OCI-LY7 (cell line): ENCODE data around the gene CXCR5.

Experiments used
- CTCF ChIP-seq: fragments of 200-600 bp; sonication (generic); conservative IDR thresholded peaks from 2 replicates; pipeline ENCODE4 v1.5.1; 2014; ENCODE audit warnings: mild to moderate bottlenecking, antibody characterized with exemption, low read length, moderate library complexity, mixed read lengths
- EZH2phosphoT487 ChIP-seq: fragments of 200-600 bp; sonication (generic); IDR thresholded peaks from 2 replicates; pipeline ENCODE4 v1.6.1; 2018; ENCODE audit warnings: low read depth, borderline replicate concordance, mild to moderate bottlenecking, mixed run types, antibody characterized with exemption, low read length, moderate library complexity, mixed read lengths

- TF ChIP-seq CTCF (no peak), EZH2phosphoT487 (no peak)
Measured at GRCh38 chr11:118898400-118899295, 15.0 kb downstream of the CXCR5 start.
